ENCODE results near the gene TMEM143.

Gene TMEM143

DNA sequence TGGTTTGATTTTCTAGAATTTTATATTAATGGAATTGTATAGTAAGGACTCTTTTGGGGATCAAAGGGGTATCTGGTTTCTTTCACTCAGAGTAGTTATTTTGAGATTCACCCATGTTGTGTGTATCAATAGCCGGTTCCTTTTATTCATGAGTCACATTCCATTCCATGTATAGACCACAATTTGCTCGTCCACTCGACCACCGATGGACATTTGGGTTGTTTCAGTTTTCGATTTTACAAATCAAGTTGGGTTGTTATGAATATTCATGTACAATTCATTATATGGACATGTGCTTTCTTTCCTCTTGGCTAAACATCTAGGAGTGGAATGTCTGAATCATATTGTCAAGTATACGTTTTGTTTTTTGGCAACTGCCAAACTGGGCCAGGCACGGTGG lies 48.0 kb downstream of the TMEM143 start:
- TF ChIP-seq, protein P1, sequence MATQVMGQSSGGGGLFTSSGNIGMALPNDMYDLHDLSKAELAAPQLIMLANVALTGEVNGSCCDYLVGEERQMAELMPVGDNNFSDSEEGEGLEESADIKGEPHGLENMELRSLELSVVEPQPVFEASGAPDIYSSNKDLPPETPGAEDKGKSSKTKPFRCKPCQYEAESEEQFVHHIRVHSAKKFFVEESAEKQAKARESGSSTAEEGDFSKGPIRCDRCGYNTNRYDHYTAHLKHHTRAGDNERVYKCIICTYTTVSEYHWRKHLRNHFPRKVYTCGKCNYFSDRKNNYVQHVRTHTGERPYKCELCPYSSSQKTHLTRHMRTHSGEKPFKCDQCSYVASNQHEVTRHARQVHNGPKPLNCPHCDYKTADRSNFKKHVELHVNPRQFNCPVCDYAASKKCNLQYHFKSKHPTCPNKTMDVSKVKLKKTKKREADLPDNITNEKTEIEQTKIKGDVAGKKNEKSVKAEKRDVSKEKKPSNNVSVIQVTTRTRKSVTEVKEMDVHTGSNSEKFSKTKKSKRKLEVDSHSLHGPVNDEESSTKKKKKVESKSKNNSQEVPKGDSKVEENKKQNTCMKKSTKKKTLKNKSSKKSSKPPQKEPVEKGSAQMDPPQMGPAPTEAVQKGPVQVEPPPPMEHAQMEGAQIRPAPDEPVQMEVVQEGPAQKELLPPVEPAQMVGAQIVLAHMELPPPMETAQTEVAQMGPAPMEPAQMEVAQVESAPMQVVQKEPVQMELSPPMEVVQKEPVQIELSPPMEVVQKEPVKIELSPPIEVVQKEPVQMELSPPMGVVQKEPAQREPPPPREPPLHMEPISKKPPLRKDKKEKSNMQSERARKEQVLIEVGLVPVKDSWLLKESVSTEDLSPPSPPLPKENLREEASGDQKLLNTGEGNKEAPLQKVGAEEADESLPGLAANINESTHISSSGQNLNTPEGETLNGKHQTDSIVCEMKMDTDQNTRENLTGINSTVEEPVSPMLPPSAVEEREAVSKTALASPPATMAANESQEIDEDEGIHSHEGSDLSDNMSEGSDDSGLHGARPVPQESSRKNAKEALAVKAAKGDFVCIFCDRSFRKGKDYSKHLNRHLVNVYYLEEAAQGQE (IDR thresholded peaks at IDR 0.05; ENCODE audit: low read depth) = no peak
- TF ChIP-seq CEBPB (IDR thresholded peaks at IDR 0.05) = no peak
- no peak for TF ChIP-seq YY1 (IDR thresholded peaks at IDR 0.05; ENCODE audit: low read depth)
- TF ChIP-seq TCF12 (IDR thresholded peaks at IDR 0.05; ENCODE audit: low read depth) = no peak
- no peak for TF ChIP-seq FOXM1 (IDR thresholded peaks at IDR 0.05; ENCODE audit: borderline replicate concordance, low read depth)
- TF ChIP-seq, protein P2, sequence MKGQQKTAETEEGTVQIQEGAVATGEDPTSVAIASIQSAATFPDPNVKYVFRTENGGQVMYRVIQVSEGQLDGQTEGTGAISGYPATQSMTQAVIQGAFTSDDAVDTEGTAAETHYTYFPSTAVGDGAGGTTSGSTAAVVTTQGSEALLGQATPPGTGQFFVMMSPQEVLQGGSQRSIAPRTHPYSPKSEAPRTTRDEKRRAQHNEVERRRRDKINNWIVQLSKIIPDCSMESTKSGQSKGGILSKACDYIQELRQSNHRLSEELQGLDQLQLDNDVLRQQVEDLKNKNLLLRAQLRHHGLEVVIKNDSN (IDR thresholded peaks at IDR 0.05) = no peak
- TF ChIP-seq CREB1 (IDR thresholded peaks at IDR 0.05; ENCODE audit: low read depth) = no peak
- TF ChIP-seq EP300 (IDR thresholded peaks at IDR 0.05; ENCODE audit: borderline replicate concordance) = no peak
- TF ChIP-seq NFIC (IDR thresholded peaks at IDR 0.05) = no peak
- TF ChIP-seq TEAD4 (IDR thresholded peaks at IDR 0.05) = no peak
- TF ChIP-seq, protein P3, sequence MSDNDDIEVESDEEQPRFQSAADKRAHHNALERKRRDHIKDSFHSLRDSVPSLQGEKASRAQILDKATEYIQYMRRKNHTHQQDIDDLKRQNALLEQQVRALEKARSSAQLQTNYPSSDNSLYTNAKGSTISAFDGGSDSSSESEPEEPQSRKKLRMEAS (IDR thresholded peaks at IDR 0.05) = no peak
- no peak for TF ChIP-seq ZBTB7A (IDR thresholded peaks at IDR 0.05; ENCODE audit: low read depth)
- TF ChIP-seq RAD21 (IDR thresholded peaks at IDR 0.05; ENCODE audit: low read depth) = no peak
- no peak for TF ChIP-seq EGR1 (IDR thresholded peaks at IDR 0.05)
- no peak for TF ChIP-seq TAF1 (IDR thresholded peaks at IDR 0.05; ENCODE audit: low read depth)

DNA sequence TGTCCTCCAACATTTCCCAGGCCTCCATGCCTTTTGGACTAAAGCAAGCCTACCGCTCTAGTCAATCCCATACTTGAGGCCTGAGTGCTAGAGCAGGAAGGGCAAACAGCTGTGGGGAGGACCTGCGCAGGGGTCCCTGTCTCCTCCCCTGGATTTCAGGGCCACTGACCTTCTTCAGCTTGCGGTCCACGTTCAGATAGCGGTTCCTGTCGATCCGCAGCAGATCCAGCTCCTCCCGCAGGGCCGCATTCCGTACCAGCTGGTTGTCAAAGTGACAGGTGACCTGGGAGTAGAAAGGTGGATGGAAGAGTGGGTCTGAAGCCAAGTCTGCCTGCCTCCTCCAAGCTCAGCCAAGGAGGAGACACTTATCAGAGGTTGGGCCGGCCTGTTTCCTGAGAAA lies 52.4 kb downstream of the TMEM143 start:
- TF ChIP-seq TEAD4 (IDR thresholded peaks at IDR 0.05) = no peak
- TF ChIP-seq ZBTB7A (IDR thresholded peaks at IDR 0.05; ENCODE audit: low read depth) = no peak
- TF ChIP-seq, protein P1 (IDR thresholded peaks at IDR 0.05; ENCODE audit: low read depth) = no peak
- TF ChIP-seq CEBPB (IDR thresholded peaks at IDR 0.05) = no peak

DNA sequence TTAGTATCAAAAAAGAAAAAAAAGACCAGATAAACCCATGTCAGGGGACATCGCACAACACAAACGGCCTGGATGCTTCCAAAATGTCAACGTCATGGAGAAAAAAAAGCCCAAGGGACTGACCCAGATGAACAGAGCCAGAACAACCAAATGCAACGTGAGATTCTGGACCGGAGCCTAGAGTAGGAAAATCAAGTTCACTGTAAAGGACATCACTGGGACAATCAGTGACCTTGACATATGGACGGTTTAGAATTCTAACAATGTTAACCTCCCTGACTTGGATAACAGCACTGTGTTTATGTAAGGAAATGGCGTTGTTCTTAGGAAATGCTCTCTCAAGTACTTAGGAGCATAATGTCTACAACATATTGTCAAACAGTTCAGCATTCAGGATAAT lies 53.5 kb downstream of the TMEM143 start:
- TF ChIP-seq TAF1 (IDR thresholded peaks at IDR 0.05; ENCODE audit: low read depth) (no peak), EGR1 (IDR thresholded peaks at IDR 0.05) (no peak), TCF12 (IDR thresholded peaks at IDR 0.05; ENCODE audit: low read depth) (no peak), FOXM1 (IDR thresholded peaks at IDR 0.05; ENCODE audit: borderline replicate concordance, low read depth) (no peak)
- TF ChIP-seq, protein P1 (IDR thresholded peaks at IDR 0.05; ENCODE audit: low read depth) = no peak

DNA sequence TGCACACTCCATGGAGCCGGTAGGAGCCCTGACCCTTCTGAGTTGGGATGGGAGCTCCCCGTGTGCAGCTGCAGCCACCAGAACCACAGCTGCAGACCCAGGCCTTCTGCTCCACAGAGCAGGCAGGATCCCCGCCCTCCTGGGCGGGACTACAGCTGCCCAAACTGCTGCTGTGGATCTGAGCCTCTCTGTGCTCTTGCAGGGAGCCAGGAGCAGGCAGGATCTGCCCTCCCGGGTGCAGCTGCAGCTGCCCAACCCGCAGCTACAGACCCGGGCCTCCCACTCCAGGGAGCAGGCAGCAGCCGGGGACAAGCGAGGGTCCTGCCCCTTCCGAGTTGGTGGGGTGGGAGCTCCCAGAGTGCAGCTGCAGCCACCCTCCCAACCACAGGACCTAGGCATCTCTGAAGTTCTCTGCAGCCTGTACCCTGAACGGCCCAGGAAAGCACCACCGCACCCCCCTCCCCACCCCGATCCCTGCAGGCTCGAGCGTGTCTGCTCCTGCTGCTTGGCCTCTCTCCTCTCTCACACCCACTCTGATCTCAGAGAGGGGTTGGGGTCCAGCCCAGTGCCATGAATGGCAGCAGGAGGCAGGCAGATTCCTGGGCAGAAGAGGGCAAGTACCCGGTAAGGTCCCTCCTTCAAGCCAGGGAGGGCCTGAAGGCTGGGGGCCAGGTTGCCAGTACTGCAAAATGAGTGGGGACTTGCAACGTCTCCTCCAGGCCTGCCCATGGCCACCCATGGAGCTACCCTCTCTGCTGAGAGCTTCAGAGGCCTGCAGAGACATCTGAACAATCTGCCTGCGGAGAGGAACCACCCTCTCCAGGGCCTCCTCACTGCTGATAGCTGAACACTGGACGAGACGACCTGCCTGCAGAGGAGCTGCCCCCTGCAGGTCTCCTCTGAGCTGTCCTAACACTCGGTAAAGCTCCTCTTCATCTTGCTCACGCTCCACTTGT lies 54.8 kb downstream of the TMEM143 start:
- TF ChIP-seq, protein P3 (IDR thresholded peaks at IDR 0.05) = no peak
- TF ChIP-seq, protein P2 (IDR thresholded peaks at IDR 0.05) = no peak
- TF ChIP-seq CEBPB (IDR thresholded peaks at IDR 0.05) (no peak), TAF1 (IDR thresholded peaks at IDR 0.05; ENCODE audit: low read depth) (no peak), EP300 (IDR thresholded peaks at IDR 0.05; ENCODE audit: borderline replicate concordance) (no peak)
- TF ChIP-seq, protein P1 (IDR thresholded peaks at IDR 0.05; ENCODE audit: low read depth) = no peak

Measured in Ishikawa (cell line).